ENCODE measurements around the gene FIGN.

DNA sequence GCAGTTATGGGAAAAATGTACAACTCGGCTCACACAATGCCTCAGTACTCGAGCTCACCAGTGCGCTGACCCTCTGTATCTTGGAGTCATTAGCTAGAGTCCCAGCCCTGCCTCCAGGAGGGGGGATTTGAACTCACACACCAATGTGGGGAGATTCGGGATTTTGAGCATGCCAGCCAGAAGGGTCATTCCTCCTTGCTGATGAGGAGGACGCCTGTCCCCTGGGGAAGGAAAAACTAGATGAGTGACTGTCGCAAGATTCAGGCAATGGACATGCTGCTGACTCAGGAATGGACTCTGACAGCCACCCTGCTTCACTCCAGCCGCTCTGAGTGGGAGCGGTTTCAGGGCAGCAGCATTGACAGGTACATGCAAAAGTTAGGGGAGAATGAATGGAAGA lies 20.6 kb downstream of the FIGN start:
- TF ChIP-seq ZNF746 (CRISPR knock-in tag; IDR thresholded peaks at IDR 0.05) (no peak), ZNF616 (CRISPR knock-in tag; IDR thresholded peaks at IDR 0.05; ENCODE audit: low read depth) (no peak)

Measured in HepG2 (cell line).